NCI-H1436 (cell line): ENCODE measurements around the gene VPS18.

ENCODE experiments used
- DNase-seq: peaks from one replicate; lab custom pipeline; 2025; lab: John Stamatoyannopoulos, UW

VPS18 gene

GRCh38 chr15:40937762-40938535, 43.7 kb downstream of the VPS18 start:
- DNase-seq = peak; percentile 21

DNA sequence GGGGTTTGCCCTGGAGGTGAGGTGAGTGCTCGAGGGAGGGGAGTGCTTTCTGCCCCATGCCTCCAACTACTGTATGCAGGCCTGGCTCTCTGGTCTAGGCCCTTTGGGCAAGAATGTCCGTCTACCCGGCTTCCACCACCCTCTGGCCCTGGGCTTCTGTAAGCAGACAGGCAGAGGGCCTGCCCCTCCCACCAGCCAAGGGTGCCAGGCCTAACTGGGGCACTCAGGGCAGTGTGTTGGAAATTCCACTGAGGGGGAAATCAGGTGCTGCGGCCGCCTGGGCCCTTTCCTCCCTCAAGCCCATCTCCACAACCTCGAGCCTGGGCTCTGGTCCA, 44.3 kb downstream of the VPS18 start:
- no peak for DNase-seq

DNA sequence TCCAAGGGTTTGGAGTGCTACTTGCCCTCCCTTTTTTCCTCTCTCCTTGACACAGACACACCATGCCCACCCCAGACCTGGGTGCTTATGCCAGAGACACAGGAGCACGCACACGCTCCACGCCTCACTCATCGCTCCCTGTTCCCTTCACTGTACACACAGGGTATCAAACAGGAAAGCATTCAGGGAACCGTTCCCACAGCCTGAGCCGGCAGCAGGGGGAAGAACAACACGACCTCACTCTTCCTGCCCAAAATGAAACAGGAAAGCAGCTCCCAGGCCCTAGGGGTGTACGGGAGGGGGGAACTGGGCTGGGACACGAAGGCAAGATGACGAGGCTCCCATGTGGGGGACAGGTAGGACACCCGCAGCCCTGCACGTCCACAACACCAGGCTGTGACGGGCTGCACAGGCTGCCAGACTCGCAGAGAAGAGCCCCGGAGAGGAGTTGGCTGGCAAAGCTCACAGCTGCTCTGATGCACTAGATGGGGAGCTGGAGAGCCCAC, 46.1 kb downstream of the VPS18 start:
- DNase-seq = no peak

- no peak for DNase-seq
Observed at GRCh38 chr15:40941068-40941527, 46.8 kb downstream of the VPS18 start.

GRCh38 chr15:40941528-40942336, 47.5 kb downstream of the VPS18 start:
- peak; percentile 46 for DNase-seq

DNA sequence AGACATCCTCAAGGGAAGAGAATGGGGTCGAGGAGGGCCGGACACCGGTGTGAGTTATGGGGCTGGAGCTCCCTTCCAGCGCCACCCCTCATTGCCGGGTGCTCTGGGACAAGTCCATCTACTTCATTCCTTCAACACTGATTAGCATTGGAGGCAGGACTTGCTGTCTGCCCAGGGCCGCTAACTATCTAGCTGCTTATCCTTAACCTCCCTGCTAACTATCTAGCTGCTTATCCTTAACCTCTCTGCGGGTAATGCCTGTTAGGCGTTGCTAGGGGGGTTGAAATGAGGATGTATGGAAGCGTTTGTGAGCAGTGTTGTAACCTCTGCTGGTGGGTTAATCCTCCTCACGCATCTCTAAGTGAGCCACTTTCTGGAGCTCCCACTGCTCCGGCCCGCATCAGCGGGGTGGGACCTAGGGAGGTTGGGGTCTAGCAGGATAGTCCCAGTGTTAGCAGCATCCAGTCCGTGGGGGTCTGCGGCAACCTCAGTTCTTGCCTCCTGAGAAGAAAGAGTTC, 48.1 kb downstream of the VPS18 start:
- no peak for DNase-seq

GRCh38 chr15:40942878-40943277, 48.6 kb downstream of the VPS18 start:
- no peak for DNase-seq

GRCh38 chr15:40943764-40944365, 49.6 kb downstream of the VPS18 start:
- no peak for DNase-seq

- DNase-seq = no peak
Observed at GRCh38 chr15:40944510-40945296, 50.5 kb downstream of the VPS18 start.

- no peak for DNase-seq
Observed at GRCh38 chr15:40948706-40949473, 54.6 kb downstream of the VPS18 start.

DNA sequence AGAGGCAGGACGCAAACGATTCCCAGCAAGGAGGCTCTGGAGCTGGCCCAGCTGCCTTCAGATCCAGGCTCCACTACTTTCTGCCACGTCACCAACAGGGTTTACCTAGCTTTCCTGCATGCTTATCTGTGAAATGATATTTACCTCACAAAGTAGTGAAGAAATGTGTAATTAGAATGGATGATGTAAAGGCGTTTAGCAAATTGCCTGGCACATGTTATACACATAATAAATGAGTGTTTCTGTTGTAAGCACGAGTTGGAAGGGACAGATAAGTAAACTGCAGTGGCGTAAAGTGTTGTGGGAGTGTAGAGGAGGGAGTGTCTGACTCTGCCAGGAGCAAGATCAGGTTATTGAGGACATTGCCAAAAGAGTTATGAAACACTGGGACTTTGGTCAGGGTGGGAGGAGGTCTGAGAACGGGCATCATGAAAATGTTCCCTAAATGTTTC, 55.5 kb downstream of the VPS18 start:
- DNase-seq = no peak

- DNase-seq = no peak
Observed at GRCh38 chr15:40951764-40952163, 57.5 kb downstream of the VPS18 start.

GRCh38 chr15:40952301-40952900, 58.2 kb downstream of the VPS18 start:
- no peak for DNase-seq

DNA sequence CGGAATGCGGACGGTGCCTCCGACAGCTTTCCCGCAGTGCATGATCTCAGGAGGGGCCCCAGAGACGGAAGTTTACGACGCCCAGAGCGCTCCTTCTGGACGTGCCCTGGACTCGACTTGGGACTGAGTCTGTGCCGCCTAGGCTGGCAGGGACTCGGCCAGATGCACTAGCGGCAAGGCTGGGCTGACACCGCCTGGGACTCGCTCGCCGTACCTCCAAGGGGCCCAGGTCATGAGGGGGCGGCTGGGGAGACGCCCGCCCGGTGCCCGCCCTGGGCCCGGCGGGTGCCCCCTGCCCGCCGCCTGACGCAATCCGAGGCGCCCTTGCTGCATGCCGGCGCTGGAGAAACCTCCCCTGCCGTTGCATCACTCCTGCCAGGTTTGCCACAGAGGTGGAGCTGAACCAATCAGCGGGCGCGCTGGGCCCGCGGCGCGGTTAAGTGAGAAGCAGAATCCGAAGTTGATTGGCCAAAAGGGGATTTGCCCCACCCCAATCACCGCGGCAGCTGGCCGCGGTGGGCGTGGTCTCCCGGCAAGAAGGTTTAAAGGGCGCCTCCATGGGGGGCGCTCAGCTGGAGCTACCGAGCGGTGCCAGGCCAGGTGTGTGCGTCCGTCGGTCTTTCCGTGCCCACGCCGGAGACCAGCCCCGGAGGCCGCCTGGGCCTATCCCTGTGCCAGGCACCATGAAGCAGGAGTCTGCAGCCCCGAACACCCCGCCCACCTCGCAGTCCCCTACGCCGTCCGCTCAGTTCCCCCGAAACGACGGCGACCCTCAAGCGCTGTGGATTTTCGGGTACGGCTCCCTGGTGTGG, 58.9 kb downstream of the VPS18 start, which contains the start of gene CHAC1:
CHAC1 (plus strand) TSS at position 571 of the 812 bp plus-strand sequence; CDS start at position 684, 113 bp downstream.
- DNase-seq = peak; percentile 97
